GM13977 (cell line): ENCODE measurements around the gene COQ8A.

Experiments
- DNase-seq: peaks from one replicate; pipeline ENCODE4 v3.0.0; 2012; ENCODE audit warnings: low spot score
- in situ Hi-C: fragments of 300-500 bp; cut with MboI; formaldehyde crosslinking; loops from one replicate; pipeline ENCODE4 v1.12.0; 2022; ENCODE audit warnings: low sequenced_read_pairs, low pct_unique_long_range_greater_than_20kb, mixed read lengths, inconsistent platforms; ENCODE audit not compliant: unreplicated experiment
- TF ChIP-seq, protein P1 (sequence below): IDR thresholded peaks from 2 replicates; pipeline ENCODE4 v1.5.1; 2012; ENCODE audit warnings: mild to moderate bottlenecking, control low read depth; ENCODE audit not compliant: insufficient read depth; ENCODE audit errors: extremely low read depth, missing control alignments

The COQ8A gene

DNA sequence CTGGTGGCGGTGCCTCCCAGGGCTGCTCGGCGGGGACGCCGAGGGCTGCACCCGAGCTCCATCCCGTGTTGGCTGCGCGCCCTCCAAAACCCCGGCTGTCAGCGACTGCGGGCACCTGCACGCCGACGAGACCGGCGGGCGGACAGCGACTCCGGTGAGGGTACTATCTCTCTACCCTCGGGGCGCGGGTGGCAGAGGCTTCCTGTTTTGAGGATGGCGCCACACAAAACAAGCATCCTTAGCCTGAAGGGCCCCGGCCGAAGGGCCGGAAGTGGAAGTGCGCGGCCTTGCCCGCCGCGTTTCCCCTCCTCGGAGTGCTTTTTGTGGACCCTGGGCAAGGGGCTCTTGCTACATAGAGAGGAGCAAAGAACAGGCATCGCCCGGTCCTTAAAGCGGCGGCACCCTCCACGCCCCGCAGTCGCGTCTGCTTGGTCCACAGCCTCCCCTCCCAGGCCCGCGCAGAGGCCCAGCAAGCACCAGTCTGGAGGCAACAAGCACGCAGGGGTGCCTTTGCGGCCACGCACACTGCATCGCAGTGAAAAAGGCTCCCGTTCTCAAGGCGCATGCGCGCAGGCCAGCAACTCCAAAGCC lies 561 bp upstream of the COQ8A start:
- in situ Hi-C loops, result no loop called here
- TF ChIP-seq, protein P1, sequence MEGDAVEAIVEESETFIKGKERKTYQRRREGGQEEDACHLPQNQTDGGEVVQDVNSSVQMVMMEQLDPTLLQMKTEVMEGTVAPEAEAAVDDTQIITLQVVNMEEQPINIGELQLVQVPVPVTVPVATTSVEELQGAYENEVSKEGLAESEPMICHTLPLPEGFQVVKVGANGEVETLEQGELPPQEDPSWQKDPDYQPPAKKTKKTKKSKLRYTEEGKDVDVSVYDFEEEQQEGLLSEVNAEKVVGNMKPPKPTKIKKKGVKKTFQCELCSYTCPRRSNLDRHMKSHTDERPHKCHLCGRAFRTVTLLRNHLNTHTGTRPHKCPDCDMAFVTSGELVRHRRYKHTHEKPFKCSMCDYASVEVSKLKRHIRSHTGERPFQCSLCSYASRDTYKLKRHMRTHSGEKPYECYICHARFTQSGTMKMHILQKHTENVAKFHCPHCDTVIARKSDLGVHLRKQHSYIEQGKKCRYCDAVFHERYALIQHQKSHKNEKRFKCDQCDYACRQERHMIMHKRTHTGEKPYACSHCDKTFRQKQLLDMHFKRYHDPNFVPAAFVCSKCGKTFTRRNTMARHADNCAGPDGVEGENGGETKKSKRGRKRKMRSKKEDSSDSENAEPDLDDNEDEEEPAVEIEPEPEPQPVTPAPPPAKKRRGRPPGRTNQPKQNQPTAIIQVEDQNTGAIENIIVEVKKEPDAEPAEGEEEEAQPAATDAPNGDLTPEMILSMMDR, result no peak
- no peak for DNase-seq

DNA sequence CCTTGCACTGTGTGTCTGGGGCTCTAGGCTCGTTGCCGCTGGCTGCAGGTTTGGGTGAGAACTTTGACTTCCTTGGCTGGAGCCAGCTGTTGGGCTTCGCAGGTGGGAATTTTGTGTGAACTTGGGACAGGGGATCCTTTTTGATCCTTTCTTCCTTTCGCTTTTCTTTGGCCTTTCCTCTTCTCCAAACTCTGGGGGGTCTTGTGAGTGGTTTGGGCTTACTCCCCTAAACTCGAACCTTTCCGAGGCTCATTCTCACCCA lies 643 bp downstream of the COQ8A start:
- TF ChIP-seq, protein P1, result no peak
- in situ Hi-C loops, result no loop called here
- DNase-seq, result no peak

DNA sequence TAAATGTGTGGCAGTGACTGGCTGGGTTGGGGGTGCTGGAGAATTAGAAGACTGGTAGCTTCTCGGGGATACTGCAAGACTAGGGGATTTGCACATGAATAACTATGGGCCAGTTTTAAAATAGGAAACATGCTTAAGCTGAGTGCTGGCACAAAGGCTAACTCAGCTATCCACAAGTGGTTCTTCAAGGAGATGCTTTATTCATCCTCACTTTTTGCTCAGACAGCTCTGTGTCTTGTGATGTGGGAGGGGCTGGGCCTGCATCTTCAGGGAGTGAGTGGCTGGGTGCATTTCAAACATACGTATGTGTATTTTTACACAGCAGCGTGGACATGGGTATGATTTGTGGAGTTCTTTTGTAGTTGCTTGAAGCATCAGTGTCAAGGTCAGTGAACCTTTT lies 2.3 kb downstream of the COQ8A start:
- TF ChIP-seq, protein P1, result no peak
- in situ Hi-C loops, result no loop called here
- DNase-seq, result no peak

DNA sequence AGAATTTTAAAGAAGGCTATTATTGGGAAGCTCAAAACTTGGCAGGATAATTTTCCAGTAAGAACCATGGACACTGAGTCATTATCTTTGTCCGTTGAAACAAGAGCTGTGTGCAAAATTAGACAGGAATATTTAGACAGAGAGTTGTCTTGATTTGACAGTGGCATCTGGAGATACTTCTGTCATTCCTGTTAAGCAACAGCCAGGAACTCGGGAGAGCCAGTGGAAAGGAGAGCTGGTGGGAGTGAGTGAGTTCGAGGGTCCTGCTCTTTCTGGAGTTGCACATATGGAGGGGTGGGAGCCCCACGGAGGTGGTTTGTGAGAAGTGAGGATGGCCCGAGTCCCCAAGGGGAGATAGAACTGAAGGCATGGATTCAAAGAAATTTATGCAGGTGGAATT lies 3.1 kb downstream of the COQ8A start:
- DNase-seq, result no peak
- in situ Hi-C loops, result no loop called here
- TF ChIP-seq, protein P1, result no peak

DNA sequence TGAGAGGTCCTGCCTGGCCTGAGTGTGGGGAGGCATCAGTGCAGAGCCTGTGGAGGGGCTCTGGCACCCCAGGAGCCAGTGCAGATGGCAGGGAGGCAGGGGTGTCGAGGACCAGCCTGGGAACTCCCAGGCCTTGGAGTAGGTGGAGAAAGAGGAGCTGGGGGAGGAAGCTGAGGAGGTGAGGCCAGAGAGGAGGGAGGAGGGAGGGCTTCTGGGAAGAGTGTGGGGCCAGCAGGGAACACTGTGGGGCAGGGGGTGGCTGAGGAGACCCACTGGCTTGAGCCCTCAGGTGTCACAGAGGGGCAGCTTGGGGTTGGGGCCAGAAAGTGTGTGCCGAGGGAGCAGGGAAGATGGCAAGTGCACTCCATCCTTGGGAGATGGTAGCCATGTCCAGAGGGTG lies 3.8 kb downstream of the COQ8A start:
- TF ChIP-seq, protein P1, result no peak
- DNase-seq, result no peak
- in situ Hi-C loops, result no loop called here

DNA sequence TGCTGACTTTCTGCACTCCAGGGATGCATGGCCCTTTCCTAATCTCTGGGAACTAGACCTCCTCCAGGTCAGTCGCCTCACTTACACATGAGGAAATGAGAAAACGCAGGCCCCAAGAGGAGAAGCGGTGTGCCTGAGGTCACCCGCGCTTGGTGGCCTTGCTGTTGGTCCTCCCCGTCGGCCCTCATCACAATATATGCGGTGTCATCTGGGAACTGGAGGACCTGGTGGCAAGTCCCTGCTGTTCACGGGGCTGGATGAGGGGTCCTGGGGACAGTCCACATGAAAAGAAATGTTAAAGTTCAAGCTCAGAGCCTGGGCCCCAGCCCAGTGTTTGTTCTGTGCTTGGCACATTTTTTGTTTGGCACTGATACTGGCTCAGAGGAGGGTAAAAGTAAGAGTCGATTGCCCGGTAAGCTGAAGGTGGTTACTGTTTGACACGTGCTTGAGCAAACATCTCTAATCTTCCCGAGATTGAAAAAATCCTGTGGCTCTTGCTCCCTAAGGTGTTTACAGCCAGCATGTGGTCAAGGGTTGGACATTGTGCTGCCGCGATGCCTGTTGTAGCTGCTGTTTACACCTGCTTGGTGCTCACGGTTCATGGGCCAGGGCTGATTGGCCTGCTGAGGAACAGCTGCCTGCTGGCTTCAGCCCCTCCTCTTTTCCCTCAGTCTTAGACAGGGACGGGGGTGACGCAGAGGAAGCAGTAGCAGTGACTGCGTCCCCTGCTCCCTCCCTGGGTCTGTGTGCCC lies 5.2 kb downstream of the COQ8A start:
- TF ChIP-seq, protein P1, result no peak
- in situ Hi-C loops, result no loop called here
- DNase-seq, result no peak
